Measurements from ENCODE around the gene BMERB1. TPM values are rescaled to one million over a fixed set of nuclear protein-coding genes. Genes with fewer than 3 reads are reported as not detected.
A peak's percentile ranks its signal among the peaks of the same experiment; 100 is the strongest.

Gene BMERB1
- total and polyA plus RNA-seq, 10 donors: 5.6 to 36.5 (median 19.0) TPM

- Histone ChIP-seq H3K9me3 (no peaks in the 10 kb centered on the region), H3K36me3 (no peaks in the 10 kb centered on the region), H3K4me3 (no peak overlapping the region), H3K27me3 (replicated peaks in 1 of 7) (no peaks in the 10 kb centered on the region), H3K4me1 (no peaks in the 10 kb centered on the region), H3K27ac (no peak overlapping the region)
- WGBS, 5 donors: 90 to 93% (median 92%) methylated on average over 6 of the region's 6 CpGs
- intact Hi-C loops (cut with DNase I; ENCODE audit: low total_unique reads): no loop called here
- DNase-seq: no peak
- TF ChIP-seq CTCF (IDR thresholded peaks at IDR 0.05 in 8 of 11, conservative IDR thresholded peaks at IDR 0.05 in 3 of 11): no peak
Observed at GRCh38 chr16:15557258-15557657, 122.9 kb downstream of the BMERB1 start.

- intact Hi-C loops (cut with DNase I; ENCODE audit: low total_unique reads): no loop called here
- no peak for DNase-seq
- Histone ChIP-seq H3K9me3 (peaks cover 0 to 6% (median 0%) of the 10 kb centered on the region in 8 donors), H3K36me3 (no peaks in the 10 kb centered on the region), H3K27me3 (replicated peaks in 1 of 7) (no peaks in the 10 kb centered on the region), H3K27ac (no peak overlapping the region), H3K4me3 (no peak overlapping the region), H3K4me1 (peaks cover 0 to 3% (median 0%) of the 10 kb centered on the region in 6 donors)
- WGBS, 5 donors: 96 to 98% (median 96%) methylated on average over 4 of the region's 4 CpGs
- no peak for TF ChIP-seq POLR2AphosphoS5 (IDR thresholded peaks at IDR 0.05)
- TF ChIP-seq CTCF (IDR thresholded peaks at IDR 0.05 in 8 of 11, conservative IDR thresholded peaks at IDR 0.05 in 3 of 11): no peak
- TF ChIP-seq POLR2A (IDR thresholded peaks at IDR 0.05): no peak
Observed at GRCh38 chr16:15559176-15559575, 124.8 kb downstream of the BMERB1 start.

DNA sequence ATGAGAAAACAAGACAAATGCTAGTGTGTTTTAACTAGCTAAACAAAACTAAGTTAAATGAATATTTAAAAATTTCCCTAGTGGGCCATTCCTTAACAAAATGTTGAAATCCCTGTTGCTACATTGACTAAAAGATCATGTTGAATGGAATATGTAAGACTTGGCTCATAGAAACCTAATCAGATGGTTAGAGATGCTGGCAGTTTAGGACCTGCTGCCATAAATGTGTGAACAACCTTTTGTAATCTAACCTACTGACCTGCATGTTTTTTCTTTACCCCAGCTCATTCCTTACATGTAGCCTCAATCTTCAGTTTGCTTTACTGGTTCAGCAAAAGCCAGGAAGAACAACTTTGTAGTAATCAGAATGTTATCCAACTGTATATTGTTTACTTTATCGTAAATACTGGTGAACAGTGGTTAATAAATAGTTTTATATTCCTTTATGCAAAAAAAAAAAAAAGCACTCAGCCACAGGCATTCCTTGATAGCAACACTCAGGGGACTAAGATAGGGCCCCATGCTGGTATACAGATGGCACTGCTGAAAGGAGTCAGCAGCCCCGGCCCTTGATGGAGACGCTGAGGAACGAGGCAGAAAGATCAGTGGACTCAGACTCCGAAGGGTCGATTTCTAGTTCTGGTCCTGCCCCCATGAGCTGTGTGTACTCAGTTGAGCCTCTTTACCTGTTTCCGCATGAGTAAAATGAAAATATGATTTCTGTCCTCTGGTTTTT, 130.4 kb downstream of the BMERB1 start:
- WGBS, 5 donors: 90 to 94% (median 92%) methylated on average over 7 of the region's 7 CpGs
- intact Hi-C loops (cut with DNase I; ENCODE audit: low total_unique reads): no loop called here

More for the DNA sequence above, 130.4 kb downstream of the BMERB1 start:
- peaks cover 0 to 3% (median 0%) of the 10 kb centered on the region in 6 donors for H3K4me1 ChIP-seq
- H3K27ac ChIP-seq: no peak overlapping the region
- no peaks in the 10 kb centered on the region for H3K36me3 ChIP-seq
- H3K4me3 ChIP-seq: no peak overlapping the region
- TF ChIP-seq POLR2AphosphoS5 (IDR thresholded peaks at IDR 0.05): no peak
- TF ChIP-seq CTCF (IDR thresholded peaks at IDR 0.05 in 8 of 11, conservative IDR thresholded peaks at IDR 0.05 in 3 of 11): no peak
- no peak for TF ChIP-seq POLR2A (IDR thresholded peaks at IDR 0.05)
- DNase-seq: peak; percentile 21
- peaks cover 0 to 6% (median 0%) of the 10 kb centered on the region in 8 donors for H3K9me3 ChIP-seq
- no peaks in the 10 kb centered on the region for H3K27me3 ChIP-seq (replicated peaks in 1 of 7)
